GM21717 (cell line): ENCODE measurements around the gene FAM131B.

Source experiments
- ATAC-seq: cut with Tn5 transposase; IDR thresholded peaks from one replicate; pipeline ENCODE4 v1.9.1; 2021; ENCODE audit warnings: mild to moderate bottlenecking, moderate library complexity; ENCODE audit not compliant: unreplicated experiment

The FAM131B gene

DNA sequence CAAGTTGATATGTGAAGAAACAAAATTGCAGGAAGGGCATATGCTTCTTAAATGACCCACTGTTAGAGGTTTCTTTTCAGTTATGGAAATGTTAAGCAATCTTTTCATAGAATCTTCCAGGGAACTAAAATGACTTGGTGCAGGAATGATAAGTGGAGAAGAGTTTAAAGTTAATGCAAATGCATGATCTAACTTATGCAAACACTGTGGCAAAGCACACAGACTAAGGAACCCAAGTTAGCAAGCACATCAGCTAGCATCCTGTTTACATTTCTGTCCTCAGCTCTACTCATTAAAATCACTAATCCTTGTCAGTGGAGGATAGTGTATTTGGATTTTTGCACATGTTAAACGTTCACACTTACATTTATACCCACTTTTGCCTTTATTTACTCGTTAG is 37.3 kb downstream of the FAM131B start:
- peak; percentile 52 for ATAC-seq

GRCh38 chr7:143323653-143324052 is 38.9 kb downstream of the FAM131B start:
- ATAC-seq = no peak

DNA sequence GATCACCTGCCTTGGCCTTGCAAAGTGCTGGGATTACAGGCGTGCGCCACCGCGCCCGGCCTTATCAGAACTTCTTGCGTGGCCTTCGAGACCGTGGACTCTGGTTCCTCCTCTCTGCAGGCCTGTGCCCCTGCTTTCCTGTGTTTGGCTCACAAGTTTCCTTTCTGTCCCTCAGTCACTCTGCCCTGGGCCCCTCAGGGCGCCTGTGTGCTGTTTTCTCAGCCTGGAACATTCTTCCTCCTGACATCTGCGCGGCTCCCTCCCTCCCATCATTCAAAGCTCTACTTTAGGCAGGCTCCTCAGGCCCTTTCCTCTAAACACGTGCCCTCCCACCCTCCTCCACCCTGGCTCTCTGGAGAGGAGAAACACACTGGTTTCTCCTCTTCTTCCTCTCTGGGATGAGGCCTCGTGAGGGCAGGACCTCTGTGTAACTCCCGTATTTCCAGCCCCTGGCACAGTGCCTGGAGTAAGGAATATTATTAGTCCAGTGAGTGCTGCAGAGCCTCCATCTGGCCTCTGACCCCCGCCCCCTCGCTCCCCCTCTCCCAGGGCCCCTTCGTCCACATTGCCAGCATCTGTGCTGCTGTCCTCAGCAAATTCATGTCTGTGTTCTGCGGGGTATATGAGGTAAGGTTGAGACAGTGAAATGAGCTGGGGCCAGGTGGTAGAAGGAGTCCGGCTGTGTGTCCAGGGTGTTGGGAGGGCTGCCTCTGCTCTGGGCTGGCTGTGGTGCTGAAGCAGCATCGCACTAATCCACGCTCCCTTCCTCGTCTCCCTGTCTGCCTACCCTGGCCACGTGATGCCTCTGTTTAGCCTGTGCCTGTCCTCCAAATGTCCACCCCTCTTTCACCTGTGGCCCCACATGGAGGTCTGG is 39.5 kb downstream of the FAM131B start:
- no peak for ATAC-seq

GRCh38 chr7:143321734-143322133 is 40.8 kb downstream of the FAM131B start:
- ATAC-seq = no peak

DNA sequence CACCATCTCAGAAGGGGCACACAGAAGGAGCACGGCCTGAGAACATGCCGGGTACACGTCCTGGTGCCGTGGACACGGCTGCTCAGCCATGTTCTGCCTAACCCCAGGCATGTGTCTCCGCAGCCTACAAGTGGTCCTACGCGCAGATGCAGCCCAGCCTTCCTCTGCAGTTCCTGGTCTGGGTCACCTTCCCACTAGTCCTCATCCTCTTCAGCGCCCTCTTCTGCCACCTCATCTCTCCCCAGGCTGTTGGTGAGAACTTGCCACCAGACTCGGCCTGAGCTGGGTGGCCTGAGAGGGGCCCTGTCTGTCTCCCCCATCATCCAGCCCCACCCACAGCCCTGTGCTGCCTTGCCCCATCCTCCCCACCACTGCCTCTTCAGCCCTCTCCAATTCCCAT is 41.3 kb downstream of the FAM131B start:
- ATAC-seq = no peak

DNA sequence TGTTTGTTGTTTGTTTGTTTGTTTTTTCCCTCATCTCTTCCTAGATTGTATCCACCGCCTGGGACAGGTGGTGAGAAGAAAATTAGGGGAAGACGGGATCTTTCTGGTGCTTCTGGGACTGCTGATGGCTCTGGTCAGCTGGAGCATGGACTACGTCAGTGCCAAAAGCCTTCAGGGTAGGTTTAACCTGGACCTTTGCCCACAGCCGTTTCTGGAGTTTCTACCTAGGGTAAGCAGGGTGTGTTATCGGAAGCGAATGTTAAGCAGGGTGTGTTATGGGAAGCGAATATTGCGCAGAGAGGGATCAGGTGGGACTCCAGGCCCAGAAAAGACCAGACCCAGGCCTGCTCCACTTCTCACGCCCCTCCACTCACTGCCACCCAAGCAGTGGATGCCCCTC is 41.9 kb downstream of the FAM131B start:
- ATAC-seq = no peak

- ATAC-seq = no peak
These were observed 43.9 kb downstream of the FAM131B start for GRCh38 chr7:143318661-143319060.

- no peak for ATAC-seq
These were observed 46.0 kb downstream of the FAM131B start for GRCh38 chr7:143316492-143316891.

DNA sequence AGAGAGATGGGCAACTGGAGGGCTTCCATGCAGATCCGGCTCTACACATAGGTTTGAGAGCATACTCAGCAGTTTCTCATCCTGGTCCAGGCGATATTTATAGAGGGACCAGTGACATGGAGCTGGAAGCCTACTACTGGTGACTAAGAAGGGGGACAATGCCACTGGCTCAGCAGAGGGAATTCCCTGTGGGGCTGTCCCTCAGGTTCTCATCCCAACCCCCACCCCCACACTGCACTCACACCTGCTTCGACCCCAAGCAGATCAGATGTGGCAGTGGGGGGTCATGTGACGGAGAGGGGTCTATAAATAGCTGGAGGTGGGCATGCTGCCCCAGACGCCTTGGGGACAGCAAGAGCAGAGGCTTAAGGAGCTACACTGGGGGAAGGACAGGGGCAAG is 46.7 kb downstream of the FAM131B start, which contains the start of gene CLCN1:
Gene CLCN1, plus strand, starts transcription at position 336 of the 400 bp plus-strand sequence. CDS start 102 bp downstream, outside the sequence.
- no peak for ATAC-seq

DNA sequence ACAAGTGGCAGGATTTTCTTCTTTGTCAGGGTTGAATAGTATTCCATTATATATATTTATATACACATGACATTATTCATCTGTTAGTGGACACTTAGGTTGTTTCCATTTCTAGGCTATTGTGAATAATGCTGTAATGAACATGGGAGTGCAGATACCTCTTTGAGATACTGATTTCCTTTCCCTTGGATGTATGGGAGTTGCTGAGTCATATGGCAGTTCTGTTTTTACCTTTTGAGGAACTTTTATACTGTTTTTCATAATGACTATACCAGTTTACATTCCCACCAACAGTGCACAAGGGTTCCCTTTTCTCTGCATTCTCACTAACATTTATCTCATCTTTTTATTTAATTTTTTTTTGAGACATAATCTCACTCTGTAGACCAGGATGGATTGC is 48.4 kb downstream of the FAM131B start:
- ATAC-seq = no peak

DNA sequence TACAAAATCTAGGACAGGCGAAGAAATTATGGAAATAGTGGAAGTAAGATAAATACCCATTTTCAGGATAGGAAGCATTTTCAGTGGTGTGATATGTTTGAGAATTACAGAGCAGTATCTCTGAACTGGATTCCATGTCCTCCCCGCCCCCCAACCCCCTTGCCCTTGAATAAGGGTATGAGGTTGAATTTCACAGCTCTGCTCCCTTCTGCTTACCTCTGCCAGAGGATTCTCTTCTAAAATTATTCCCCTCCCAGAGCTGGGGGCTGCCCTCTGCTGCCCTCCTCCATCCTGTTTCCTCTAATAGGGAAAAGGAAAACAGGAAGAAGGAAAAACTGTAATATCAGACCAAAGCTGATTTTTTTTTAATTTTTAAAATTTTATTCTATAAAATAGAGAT is 53.9 kb downstream of the FAM131B start:
- no peak for ATAC-seq

- peak; percentile 72 for ATAC-seq
These were observed 57.0 kb downstream of the FAM131B start for GRCh38 chr7:143305423-143306070.

DNA sequence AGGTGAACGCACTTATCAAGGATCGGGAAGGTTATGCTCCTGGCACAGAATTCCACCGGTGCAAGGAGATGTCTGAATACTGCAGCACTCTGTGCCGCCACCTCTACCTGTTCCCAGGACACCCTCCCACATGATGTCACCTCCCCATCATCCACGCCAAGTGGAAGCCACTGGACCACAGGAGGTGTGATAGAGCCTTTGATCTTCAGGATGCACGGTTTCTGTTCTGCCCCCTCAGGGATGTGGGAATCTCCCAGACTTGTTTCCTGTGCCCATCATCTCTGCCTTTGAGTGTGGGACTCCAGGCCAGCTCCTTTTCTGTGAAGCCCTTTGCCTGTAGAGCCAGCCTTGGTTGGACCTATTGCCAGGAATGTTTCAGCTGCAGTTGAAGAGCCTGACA is 57.6 kb downstream of the FAM131B start:
- no peak for ATAC-seq

DNA sequence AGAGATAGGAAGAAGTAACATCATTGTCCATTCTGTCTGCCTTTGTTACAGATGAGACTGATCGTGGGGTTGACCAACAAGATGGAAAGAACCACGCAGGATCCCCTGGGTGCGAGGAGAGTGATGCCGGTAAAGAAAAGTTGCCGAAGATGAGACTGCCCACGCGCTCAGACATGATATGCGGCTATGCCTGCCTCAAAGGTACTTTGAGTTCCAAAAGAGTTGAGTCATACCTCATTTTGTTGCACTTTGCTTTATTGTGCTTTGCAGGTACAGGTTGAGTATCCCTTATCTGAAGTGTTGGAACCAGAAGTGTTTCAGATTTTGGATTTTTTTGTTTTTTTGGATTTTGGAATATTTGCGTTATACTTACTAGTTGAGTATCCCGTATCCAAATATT is 58.8 kb downstream of the FAM131B start:
- ATAC-seq = no peak
